IMR-90 (cell line): Measurements from ENCODE around the gene ACVR1. TPM values are rescaled to one million over a fixed set of nuclear protein-coding genes. Genes with fewer than 3 reads are reported as not detected.

ENCODE experiments used
- ATAC-seq: fragments of 200-7000 bp; cut with Tn5 transposase; 2 replicates; pipeline ENCODE4 v1.9.1; 2020; ENCODE audit warnings: low read depth, mild to moderate bottlenecking, moderate library complexity
- BruUV-seq: library from RNA; stranded (reverse); fragments of 400-500 nt; replicated peaks from 2 replicates; lab custom pipeline; 2021; lab: Mats Ljungman, UMichigan
- CTCF ChIA-PET: fragments of 300-600 bp; formaldehyde crosslinking; extraction: SDS; loops from one replicate; lab custom pipeline; 2021; ENCODE audit warnings: antibody characterized with exemption; lab: Yijun Ruan, JAX
- POLR2A ChIA-PET: fragments of 300-600 bp; sonication (Branson Sonifier 250); formaldehyde crosslinking; loops from one replicate; lab custom pipeline; 2022; ENCODE audit warnings: antibody characterized with exemption; ENCODE audit not compliant: unreplicated experiment; lab: Charles Lee
- DNase-seq: peaks from one replicate; pipeline ENCODE4 v3.0.0; 2013
- H2AFZ ChIP-seq: replicated peaks from 2 replicates; pipeline ENCODE3; 2013; ENCODE audit warnings: low read length, mild to moderate bottlenecking; ENCODE audit not compliant: poor library complexity
- H2AK5ac ChIP-seq: 2 replicates; pipeline ENCODE4 v1.6.1; 2013; ENCODE audit warnings: low read depth, low read length, inconsistent platforms
- H2AK9ac ChIP-seq: replicated peaks from 2 replicates; pipeline ENCODE3; 2013; ENCODE audit warnings: mild to moderate bottlenecking, low read depth, low read length, moderate library complexity; ENCODE audit not compliant: poor library complexity
- H2BK120ac ChIP-seq: 2 replicates; pipeline ENCODE4 v1.6.1; 2013; ENCODE audit warnings: low read depth, low read length, inconsistent platforms
- H2BK15ac ChIP-seq: 3 replicates; pipeline ENCODE4 v1.6.1; 2013; ENCODE audit warnings: low read depth, low read length, inconsistent platforms
- H2BK20ac ChIP-seq: 2 replicates; pipeline ENCODE4 v1.6.1; 2013; ENCODE audit warnings: low read depth, mild to moderate bottlenecking, inconsistent platforms, low read length, moderate library complexity
- H2BK5ac ChIP-seq: 2 replicates; pipeline ENCODE4 v1.6.1; 2013; ENCODE audit warnings: mild to moderate bottlenecking, low read depth, low read length, inconsistent platforms; ENCODE audit not compliant: poor library complexity, severe bottlenecking
- H3K14ac ChIP-seq: replicated peaks from 2 replicates; pipeline ENCODE4 v1.6.1; 2013; ENCODE audit warnings: low read depth, low read length, inconsistent platforms
- H3K18ac ChIP-seq: 2 replicates; pipeline ENCODE4 v1.6.1; 2013; ENCODE audit warnings: low read depth, low read length, control low read depth
- H3K23ac ChIP-seq: 2 replicates; pipeline ENCODE4 v1.6.1; 2013; ENCODE audit warnings: low read depth, low read length, inconsistent platforms
- H3K27ac ChIP-seq: 2 replicates; pipeline ENCODE4 v1.5.1; 2013; ENCODE audit warnings: mild to moderate bottlenecking, control low read depth, low read length; ENCODE audit not compliant: insufficient read depth
- H3K27me3 ChIP-seq: 2 replicates; pipeline ENCODE4 v1.6.1; 2013; ENCODE audit warnings: low read length; ENCODE audit not compliant: control insufficient read depth, insufficient read depth
- H3K36me3 ChIP-seq: 2 replicates; pipeline ENCODE4 v1.6.1; 2013; ENCODE audit warnings: low read length, mixed read lengths; ENCODE audit not compliant: control insufficient read depth, insufficient read depth
- H3K4ac ChIP-seq: 2 replicates; pipeline ENCODE4 v1.6.1; 2013; ENCODE audit warnings: low read depth, low read length, inconsistent platforms
- H3K4me1 ChIP-seq: 2 replicates; pipeline ENCODE4 v1.6.1; 2013; ENCODE audit warnings: low read length, mixed read lengths; ENCODE audit not compliant: control insufficient read depth, insufficient read depth
- H3K4me2 ChIP-seq: 2 replicates; pipeline ENCODE4 v1.6.1; 2013; ENCODE audit warnings: low read depth, mild to moderate bottlenecking, control low read depth, low read length, moderate library complexity
- H3K4me3 ChIP-seq: 2 replicates; pipeline ENCODE4 v1.5.1; 2013; ENCODE audit warnings: low read depth, mild to moderate bottlenecking, control low read depth, low read length, moderate library complexity; ENCODE audit not compliant: insufficient read depth
- H3K56ac ChIP-seq: 2 replicates; pipeline ENCODE4 v1.6.1; 2013; ENCODE audit warnings: low read length, inconsistent platforms; ENCODE audit not compliant: insufficient read depth; ENCODE audit errors: extremely low read depth
- H3K79me1 ChIP-seq, 2 experiments: 2 replicates each; pipeline ENCODE4 v1.6.1; 2013; ENCODE audit warnings: low read length in 2 of 2, inconsistent platforms in 1 of 2, low read depth in 1 of 2
- H3K9ac ChIP-seq: 2 replicates; pipeline ENCODE4 v1.6.1; 2013; ENCODE audit warnings: low read depth, low read length, control low read depth
- H3K9me1 ChIP-seq: 2 replicates; pipeline ENCODE4 v1.6.1; 2013; ENCODE audit warnings: low read length, inconsistent platforms; ENCODE audit not compliant: insufficient read depth
- H3K9me3 ChIP-seq: 2 replicates; pipeline ENCODE4 v1.6.1; 2013; ENCODE audit warnings: low read length; ENCODE audit not compliant: control insufficient read depth, insufficient read depth
- H4K20me1 ChIP-seq: 2 replicates; pipeline ENCODE4 v1.6.1; 2013; ENCODE audit warnings: low read length, inconsistent platforms; ENCODE audit not compliant: insufficient read depth
- H4K5ac ChIP-seq: 2 replicates; pipeline ENCODE4 v1.6.1; 2013; ENCODE audit warnings: mild to moderate bottlenecking, low read depth, low read length, control low read depth
- H4K8ac ChIP-seq, 2 experiments: 2 replicates each; pipeline ENCODE4 v1.6.1; 2013; ENCODE audit warnings: low read depth in 2 of 2, low read length in 2 of 2, control low read depth in 1 of 2, inconsistent platforms in 1 of 2
- H4K91ac ChIP-seq: 2 replicates; pipeline ENCODE4 v1.6.1; 2013; ENCODE audit warnings: low read depth, low read length, inconsistent platforms; ENCODE audit not compliant: insufficient read depth
- CTCF ChIP-seq: conservative IDR thresholded peaks from 2 replicates; pipeline ENCODE4 v1.5.1; 2012; ENCODE audit warnings: mild to moderate bottlenecking, low read depth, low read length, improper control_type of control experiment
- MAFK ChIP-seq: IDR thresholded peaks from 2 replicates; pipeline ENCODE4 v1.6.1; 2012; ENCODE audit warnings: low read depth, low read length, improper control_type of control experiment
- MAZ ChIP-seq: IDR thresholded peaks from 2 replicates; pipeline ENCODE4 v1.6.1; 2012; ENCODE audit warnings: low read depth, mild to moderate bottlenecking, low read length, improper control_type of control experiment, moderate library complexity, borderline replicate concordance
- NFE2L2 ChIP-seq: fragments of 150-350 bp; IDR thresholded peaks from 2 replicates; pipeline ENCODE4 v1.6.1; 2016; ENCODE audit warnings: low read depth, mild to moderate bottlenecking, low read length
- RAD21 ChIP-seq: IDR thresholded peaks from 2 replicates; pipeline ENCODE4 v1.6.1; 2012; ENCODE audit warnings: low read length, improper control_type of control experiment
- RCOR1 ChIP-seq: IDR thresholded peaks from 2 replicates; pipeline ENCODE4 v1.6.1; 2012; ENCODE audit warnings: mild to moderate bottlenecking, low read length, improper control_type of control experiment; ENCODE audit not compliant: insufficient replicate concordance
- RFX5 ChIP-seq: IDR thresholded peaks from 2 replicates; pipeline ENCODE4 v1.8.0; 2012; ENCODE audit warnings: low read depth, mild to moderate bottlenecking, low read length, moderate library complexity
- USF2 ChIP-seq: fragments of 150-350 bp; IDR thresholded peaks from 2 replicates; pipeline ENCODE4 v1.6.1; 2017; ENCODE audit warnings: mild to moderate bottlenecking, antibody characterized with exemption, low read length, low read depth
- WGBS, 2 experiments: methylation state at CpG; one replicate each; pipeline versions ENCODE4 v1.1.5 to v1.1.7; 2013; ENCODE audit warnings: missing lambda C conversion rate in 2 of 2; ENCODE audit not compliant: insufficient read length in 1 of 2; ENCODE audit errors: extremely low coverage in 2 of 2; 5-methylcytosine and 5-hydroxymethylcytosine counted together
- dilution Hi-C: fragments of 300-500 bp; cut with HindIII; formaldehyde crosslinking; loops from one replicate; pipeline ENCODE4 v1.14.3; 2018; ENCODE audit warnings: low sequenced_read_pairs; ENCODE audit not compliant: unreplicated experiment
- in situ Hi-C: fragments of 300-500 bp; cut with MboI; formaldehyde crosslinking; loops from 3 replicates; pipeline ENCODE4 v1.14.3; 2019; ENCODE audit warnings: low sequenced_read_pairs, inconsistent platforms, mixed read lengths
- intact Hi-C: fragments of 100-400 bp; cut with micrococcal nuclease; formaldehyde crosslinking; loops from 2 replicates; pipeline ENCODE4 v1.10.0; 2022
- polyA plus RNA-seq, 3 experiments: library from polyadenylated mRNA; depleted of rRNA; stranded (reverse); fragments of >200 nt; gene quantifications; 2 replicates each; pipeline ENCODE4 v1.2.3, GENCODE V29; 2012; ENCODE audit warnings: low replicate concordance in 1 of 3
- total RNA-seq: library from RNA; depleted of rRNA; stranded (reverse); fragments of >200 nt; gene quantifications from 2 replicates; pipeline ENCODE4 v1.2.3, GENCODE V29; 2012

Gene ACVR1
- total and polyA plus RNA-seq, 2 of the 4 experiments (the other 2 are of a cell fraction), result 21.1 to 40.8 TPM

DNA sequence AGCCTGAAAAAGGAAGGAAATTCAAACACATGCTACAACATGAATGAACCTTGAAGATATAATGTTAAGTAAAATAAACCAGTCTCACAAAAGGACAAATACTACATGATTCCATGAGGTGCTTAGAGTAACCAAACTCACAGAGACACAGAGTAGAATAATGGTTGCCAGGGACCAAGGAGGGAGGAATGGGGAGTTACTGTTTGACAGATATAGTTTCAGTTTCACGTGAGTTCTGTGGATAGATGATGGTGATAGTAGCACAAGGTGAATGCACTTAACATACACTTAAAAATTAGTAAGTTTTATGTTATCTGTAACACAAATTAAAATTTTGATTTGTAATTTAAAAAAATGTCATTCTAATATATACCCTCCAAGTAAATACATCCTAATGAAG lies 140.6 kb downstream of the ACVR1 start:
- Histone ChIP-seq H2BK15ac (no peak overlapping the region), H4K8ac (no peak overlapping the region), H3K4ac (no peak overlapping the region), H4K20me1 (no peaks in the 10 kb centered on the region), H3K56ac (no peak overlapping the region), H3K4me1 (peaks cover 2% of the 10 kb centered on the region; the same call in 1 of the 2 replicates), H2BK5ac (no peak overlapping the region), H3K9me3 (no peaks in the 10 kb centered on the region), H2BK120ac (no peak overlapping the region), H3K27me3 (no peaks in the 10 kb centered on the region), H3K18ac (no peak overlapping the region), H3K79me1 (0 out of 4 replicates have a peak, but pooled peaks cover 0 to 4% of the 10 kb centered on the region in 2 experiments), H3K4me3 (no peak overlapping the region), H3K27ac (no peak overlapping the region), H2BK20ac (no peak overlapping the region), H2AK9ac (no peak overlapping the region), H4K5ac (no peak overlapping the region), H3K9me1 (no peaks in the 10 kb centered on the region), H3K14ac (no peak overlapping the region), H3K9ac (no peak overlapping the region), H2AK5ac (no peak overlapping the region), H3K36me3 (peaks cover 32% of the 10 kb centered on the region), H3K4me2 (no peak overlapping the region), H3K23ac (no peak overlapping the region), H4K91ac (no peak overlapping the region), H2AFZ (no peak overlapping the region)
- ChIA-PET POLR2A (no interaction called here), CTCF (no interaction called here)
- DNase-seq (no peak), ATAC-seq (no peak)
- BruUV-seq, result no TSS peak
- intact Hi-C loops, result no loop called here
- in situ Hi-C loops, result no loop called here
- WGBS, 2 experiments, result no CpG with 5 or more reads among the region's 1 CpG
- no peak for TF ChIP-seq MAZ
- no peak for TF ChIP-seq NFE2L2
- TF ChIP-seq RCOR1, result no peak
- TF ChIP-seq RAD21, result no peak
- TF ChIP-seq CTCF, result no peak
- no peak for TF ChIP-seq MAFK
- TF ChIP-seq USF2, result no peak
- TF ChIP-seq RFX5, result no peak
- dilution Hi-C loops, result no loop called here
